Epidermal melanocyte (primary cell): ENCODE data around the gene NALCN.

Experiments used
- DNase-seq: peaks from one replicate; pipeline ENCODE4 v3.0.0; 2011; ENCODE audit warnings: low spot score; ENCODE audit not compliant: insufficient read length

The NALCN gene

DNA sequence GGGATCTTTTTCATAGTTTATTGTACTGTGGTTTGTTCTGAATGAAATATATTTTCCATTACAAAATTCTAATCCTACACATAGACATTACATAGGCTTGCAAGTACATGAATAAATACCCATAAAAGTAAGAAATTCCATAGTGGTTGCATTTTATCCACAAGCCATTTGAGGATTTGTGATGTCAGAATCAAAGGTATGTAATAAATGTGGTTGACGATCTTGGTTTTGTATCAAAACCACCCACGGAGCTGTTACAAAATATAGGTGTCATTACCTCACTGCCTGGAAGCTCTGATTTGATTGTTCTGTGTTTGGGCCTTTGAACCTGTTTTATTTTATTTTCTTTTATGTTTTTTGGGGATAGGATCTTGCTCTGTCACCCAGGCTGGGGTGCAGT lies 125.1 kb downstream of the NALCN start:
- DNase-seq: no peak

DNA sequence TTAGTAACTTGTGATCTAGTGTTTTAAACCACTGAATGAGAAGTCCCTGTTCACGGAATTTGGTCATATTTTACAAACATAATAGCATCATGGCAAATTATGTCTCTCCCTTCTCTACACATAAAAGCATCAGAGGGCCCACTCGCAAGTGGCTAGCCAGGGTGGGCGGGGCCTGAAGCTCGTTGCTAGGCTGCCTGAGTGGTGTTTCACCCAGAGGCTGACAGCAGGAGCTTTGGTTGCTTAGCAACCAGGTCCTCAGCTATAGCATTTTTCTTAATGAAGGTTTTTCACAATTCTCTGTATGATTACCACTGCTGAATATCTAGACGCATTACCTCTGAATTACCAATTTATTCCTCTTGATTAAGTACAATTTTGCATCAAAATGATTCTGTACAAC lies 126.5 kb downstream of the NALCN start:
- no peak for DNase-seq

DNA sequence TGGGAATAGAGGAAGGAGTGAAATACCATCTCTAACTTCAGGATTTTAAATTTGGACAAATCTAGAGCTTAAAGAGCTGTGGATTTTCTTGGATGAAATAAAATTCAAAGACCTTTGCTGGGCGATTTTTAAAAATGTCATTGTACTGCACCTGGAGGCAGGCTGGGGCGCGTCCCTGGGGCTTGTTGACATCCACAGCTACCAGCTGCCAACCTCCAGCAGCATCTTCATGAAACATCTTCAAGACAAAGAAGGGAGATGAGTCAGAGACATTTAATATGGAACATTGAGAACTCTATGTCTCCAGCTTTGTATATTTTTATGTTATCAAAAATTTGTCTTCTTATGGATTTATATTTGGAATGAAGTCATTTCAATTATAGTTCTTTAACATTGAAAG lies 132.5 kb downstream of the NALCN start:
- no peak for DNase-seq

DNA sequence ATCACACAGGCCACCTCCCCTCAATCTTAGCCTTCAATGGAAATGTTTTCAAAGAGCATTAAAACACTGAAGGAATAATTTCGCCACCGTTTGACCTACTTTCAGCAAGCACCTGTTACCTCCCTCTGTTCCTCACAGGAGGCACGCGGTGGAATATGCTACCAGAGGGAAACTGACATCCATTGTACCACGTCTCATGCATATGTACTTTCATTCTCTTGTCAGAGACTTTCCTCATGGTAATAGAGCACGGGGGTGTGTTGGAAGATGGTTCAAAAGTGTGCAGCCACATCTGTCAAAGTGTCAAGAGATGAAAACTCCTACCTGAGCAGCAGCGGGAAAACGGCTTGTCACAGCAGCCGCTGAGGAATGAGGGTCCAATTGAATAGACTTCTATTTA lies 143.4 kb downstream of the NALCN start:
- DNase-seq: no peak

DNA sequence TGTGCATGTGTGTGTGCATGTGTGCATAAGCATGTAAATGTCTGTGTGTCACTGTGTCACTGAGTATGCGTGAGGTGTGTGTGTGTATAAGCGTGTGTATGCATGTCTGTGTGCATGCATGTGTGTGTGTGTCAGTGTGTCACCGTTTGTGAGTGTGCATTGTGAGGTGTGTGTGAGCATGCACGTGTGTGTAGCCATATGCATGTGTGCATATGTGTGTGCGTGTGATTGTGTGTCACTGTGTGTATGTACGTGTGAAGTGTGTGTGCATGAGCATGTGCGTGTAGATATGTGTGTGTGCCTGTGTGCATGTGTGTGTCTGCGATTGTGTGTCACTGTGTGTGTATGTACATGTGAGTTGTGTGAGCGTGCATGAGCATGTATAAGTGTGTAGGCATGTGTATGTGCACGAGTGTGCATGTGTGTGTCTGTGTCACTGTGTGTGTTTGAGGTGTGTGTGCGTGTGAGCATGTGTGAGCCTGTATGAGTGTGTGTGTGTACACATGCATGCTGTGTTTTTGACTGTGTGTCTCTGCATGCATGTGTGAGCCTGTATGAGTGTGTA lies 144.5 kb downstream of the NALCN start:
- DNase-seq: no peak

DNA sequence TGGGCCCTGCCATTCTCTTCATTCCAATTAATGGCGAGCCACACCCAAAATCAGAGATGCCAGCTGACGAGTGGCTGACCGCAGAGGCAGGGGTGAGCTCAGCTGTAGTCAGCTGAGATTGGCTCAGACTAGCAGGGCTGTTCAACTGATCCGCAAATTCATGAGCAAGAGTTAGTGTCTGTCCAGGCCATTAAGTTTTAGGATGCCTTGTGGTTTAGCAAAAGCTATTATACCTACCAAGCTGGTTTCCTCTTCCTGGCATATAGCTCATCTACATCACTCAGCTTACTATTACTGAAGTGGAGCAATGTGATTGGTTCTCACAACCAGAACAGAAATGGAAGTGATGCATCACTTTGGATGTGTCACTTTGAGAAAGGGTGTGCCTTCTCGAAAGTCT lies 148.7 kb downstream of the NALCN start:
- DNase-seq: no peak

DNA sequence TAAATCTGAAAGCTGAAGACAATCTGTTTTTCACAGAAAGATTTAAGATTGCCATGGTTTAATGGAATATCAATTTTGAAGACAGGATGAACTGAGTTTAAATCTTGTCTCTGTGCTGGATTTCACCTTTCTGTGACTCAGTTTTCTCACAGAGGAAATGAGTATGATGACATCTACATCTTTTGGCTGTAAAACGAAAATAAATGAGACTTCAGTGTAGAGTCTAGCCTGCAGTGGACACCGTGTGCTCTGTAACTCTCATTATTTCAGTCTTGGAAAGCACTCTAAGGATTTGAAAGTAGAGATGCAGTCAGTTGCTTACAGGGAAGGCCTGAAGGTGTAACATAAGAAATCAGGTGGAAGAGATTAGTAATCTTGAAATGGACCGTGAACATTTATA lies 150.4 kb downstream of the NALCN start:
- DNase-seq: no peak

DNA sequence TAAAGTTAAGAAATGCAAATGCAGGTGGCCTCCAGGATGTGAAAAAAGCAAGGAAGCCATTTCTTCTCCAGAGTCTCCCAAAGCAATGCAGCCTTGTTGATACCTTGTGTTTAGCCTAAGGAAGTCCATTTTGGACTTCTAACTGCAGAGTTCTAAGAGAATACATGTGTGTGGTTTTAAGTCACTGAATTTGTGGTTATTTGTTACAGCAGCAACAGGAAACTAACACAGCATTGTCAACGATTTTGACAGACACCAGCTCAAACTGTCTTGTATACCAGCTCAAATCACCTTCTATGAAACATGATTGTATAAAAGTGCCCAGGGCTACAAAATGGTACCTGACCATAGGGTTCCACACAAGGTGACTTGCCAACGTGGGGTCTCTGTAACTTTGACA lies 151.4 kb downstream of the NALCN start:
- DNase-seq: no peak

DNA sequence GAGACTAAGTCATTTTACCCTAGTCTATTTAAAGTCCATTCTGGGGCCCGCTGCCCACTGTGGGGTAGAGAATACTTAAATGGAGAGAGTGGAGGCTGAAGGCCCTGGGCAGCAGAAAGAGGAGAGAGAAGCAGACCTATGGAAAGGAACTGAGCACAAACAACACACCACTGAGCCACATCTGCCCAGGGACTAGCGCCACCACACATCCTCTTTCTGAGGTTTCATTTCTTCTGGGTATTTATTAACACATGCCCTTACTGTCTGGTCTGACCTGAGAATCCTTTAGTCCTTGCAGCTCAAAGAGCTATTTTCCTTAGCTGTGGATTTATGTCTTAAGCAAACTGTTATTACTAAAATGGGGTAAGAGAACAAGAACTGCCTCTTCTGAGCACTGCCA lies 154.0 kb downstream of the NALCN start:
- DNase-seq: no peak

DNA sequence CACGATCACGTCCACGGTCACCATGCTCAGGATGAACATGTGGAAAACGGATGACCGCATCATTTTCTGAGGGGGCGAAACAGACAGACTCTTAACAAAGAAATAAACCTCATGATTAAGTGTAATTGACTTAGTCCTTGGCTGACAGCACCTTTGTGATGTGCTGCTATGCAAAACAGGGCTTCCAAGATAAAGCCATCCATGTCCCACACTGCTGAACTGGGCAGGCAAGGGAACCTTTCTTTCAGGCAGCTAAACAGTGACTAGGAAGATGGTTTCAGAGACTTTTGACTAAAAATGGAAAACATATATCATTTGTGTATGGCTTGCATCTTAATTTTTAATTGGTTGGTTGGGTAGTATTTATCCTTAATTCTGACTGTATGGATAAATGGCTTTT lies 157.8 kb downstream of the NALCN start:
- DNase-seq: no peak

DNA sequence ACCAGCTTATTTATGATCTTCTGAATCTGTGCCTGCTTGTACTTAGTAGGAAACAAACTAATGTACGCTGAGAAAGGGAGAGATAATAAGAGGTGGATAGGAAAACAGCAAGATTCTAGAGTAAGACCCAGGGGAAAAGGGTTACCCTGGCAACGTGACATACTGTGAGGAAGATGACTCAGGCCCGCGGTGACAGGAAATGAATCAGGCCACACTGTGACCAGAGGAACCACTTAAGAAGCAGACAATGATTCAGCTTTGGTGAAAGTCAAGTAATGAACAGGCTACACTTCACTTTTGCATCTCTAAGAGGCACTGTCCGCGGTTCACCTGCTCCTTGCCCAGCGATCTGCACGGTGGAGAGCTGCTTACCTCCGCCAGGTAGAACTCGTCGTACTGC lies 158.2 kb downstream of the NALCN start:
- no peak for DNase-seq

DNA sequence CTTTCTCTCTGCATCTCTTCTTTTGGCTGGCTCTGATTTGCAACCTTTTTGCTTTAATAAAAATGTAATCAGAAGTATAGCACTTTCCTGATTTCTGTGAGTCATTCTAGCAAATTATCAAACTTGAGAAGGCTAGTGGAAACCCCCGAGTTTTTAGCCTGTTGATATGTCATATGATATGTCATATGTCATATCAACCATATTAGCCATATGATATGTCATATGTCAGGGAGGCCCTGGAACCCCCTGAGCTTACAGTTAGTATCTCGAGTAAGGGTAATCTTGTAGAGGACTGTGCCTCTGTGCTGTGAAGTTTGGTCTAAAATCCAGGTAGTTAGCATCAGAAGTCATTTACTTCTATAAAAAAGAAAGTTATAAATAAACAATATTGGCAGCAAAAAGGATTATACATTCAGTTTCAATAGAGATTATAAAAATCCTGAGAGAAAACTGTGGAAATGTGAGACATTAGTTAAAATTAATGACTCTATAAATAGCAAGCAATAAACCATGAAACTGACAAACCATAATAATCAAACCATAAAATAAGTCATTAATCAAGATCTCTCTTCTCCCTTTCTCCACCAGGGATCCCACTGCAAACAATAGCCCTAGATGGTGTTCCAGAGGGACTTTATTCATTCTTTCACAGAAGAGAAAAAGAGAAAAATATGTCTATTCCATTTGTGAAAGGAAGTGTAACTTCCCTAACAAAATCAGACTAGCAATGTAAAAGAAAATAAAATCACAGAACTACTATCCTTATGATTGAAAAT lies 167.4 kb downstream of the NALCN start:
- no peak for DNase-seq

DNA sequence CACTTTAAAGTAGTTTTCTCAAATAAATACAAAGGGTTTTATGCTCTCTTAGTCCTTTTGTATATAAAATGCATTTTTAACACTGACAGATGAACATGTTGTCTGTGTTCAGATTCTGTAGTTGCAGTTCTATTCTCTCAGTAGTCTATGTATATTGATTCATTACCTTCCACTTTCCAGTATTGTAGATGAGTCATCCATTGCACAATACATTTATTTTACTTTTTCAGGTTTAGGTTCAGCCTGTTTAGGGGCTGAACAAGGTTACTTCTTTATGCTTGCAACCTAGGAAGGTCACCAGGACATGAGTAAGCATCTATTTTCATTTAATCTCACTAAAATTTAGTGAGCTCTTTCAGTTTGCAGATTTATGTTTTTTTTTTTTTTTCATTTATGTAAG lies 173.6 kb downstream of the NALCN start:
- no peak for DNase-seq

DNA sequence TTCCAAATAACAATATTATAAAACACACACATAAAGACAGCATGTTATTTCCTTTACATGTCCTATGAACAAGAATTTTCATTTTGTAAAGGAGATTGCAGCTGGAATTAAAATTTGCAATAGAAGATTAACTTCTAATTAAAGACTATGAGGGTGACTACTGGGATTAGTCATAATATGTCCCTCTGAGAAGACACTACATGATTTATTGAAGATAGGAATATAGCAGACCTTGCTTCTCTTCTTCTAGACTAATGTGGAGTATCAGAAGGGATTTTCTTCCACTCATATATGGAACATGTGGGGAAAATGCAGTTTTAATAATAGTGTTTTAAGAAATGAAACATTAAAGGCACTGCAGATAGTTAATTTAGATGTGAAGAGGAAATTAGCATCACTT lies 177.8 kb downstream of the NALCN start:
- no peak for DNase-seq

DNA sequence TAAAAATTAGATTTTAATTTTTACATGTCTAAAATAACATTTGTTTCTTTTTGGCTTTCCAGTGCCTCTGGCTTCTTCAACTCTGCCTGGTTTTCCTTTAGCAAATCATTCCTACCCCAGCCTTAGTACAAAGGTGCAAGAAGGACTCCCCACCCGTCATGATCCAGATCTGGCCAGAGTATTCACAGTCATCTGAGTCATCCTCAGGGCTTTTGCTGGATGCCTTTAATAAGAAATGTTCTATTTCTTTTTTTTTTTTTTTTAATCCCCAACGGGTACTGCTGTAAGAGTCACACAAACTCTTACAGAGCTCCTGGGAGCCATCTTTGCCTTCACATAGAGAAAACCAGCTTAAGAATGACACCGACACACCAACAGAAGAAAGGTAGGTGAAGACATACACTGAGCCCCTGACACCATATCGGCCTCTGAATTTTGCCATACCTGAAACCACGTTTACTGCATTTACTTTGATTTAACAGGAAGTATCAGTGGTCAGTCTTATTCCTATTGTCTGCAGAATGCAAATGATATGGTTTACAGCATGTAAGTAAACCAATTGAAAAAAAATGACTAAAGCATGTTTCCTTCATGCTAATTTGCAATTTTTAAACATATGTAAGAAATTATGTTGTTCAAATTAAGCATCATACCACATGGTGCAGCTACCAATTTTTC lies 184.4 kb downstream of the NALCN start:
- DNase-seq: no peak

DNA sequence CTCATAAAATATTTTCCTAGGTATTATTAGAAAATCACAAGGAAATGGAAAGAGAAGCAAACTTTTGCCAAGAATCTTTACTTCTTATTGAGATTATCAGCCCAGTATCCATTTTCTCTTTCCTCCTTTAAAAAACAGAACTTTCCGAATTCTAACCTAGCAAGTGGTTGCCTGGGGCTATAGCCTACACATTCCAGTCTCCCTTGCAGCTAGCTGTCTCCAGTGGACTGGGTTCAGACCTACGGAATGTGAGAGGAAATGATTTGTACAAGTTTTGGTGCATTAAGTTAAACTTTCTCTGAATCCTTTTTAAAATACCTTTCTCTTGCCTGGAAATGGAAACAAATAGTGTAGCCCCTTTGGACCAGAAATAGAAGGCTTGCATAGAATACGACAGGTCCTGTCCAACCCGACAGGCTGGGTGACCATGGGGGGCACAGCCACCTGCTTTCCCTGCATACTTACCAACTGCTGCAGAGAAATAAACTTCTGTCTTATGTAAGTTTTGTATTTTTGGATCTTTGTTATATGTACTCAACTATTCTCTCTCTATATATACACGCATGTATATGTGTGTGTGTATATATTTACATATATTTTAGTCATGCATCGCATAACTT lies 185.9 kb downstream of the NALCN start:
- no peak for DNase-seq

DNA sequence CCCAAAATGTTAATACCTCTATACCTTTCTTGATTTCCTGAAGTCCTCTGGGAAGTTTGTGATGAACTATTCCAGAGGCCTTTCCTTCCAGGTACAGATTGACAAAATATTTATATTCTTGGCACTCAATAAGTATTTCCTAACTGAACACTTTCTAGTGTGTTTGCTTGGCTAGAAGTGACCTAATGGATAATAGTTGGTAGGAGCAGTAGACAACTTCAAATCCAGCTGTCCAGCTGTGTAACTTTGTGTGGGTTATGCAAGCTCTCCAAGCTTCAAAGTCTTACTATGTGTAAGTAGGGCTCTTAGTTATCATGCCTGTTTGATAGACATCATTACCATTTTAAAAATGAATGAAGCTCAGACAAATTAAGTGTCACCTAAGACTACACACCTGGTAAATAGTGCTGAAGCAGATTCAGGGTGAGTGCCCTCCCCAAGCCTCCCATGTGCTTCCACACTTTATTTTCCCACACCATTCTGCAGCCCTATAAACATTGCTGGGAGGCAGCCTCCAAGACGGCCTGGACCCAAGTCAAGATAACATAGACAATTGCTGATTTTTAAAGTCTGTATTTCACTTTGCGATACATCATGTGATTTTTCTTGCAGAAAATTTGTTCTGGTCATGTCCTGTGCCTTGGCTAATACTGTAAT lies 196.6 kb downstream of the NALCN start:
- no peak for DNase-seq

DNA sequence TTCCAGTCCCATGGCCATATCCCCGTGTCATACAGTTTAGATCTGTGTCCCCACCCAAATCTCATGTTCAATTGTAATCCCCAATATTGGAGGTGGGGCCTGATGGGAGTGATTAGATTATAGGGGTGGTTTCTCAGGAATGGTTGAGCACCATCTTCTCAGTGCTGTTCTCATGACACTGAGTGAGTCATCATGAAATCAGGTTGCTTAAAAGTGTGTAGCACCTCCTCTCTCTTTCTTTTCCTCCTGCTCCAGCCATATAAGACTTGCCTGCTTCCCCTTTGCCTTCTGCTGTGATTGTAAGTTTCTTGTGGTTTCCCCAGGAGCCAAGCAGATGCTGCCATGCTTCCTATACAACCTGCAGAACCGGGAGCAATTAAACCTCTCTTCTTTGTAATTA lies 197.8 kb downstream of the NALCN start:
- no peak for DNase-seq

DNA sequence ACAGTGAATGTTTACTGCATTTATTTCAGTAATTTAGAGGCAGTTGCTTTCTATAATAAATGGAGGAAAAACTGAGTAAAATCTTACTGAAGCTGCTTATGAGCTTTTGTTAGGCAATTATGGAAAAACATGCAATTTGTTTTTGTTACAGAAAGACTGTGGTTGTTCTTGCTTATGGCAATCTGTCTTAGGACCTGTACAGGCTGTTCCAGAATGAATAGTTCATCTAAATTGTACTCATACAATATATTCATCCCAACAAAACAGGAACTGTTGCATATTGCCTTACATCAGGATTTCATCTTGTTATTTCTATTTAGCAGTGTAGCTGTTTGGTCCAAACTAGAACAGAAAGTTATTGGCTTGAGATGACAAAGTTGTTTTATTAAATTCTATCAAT lies 199.2 kb downstream of the NALCN start:
- DNase-seq: no peak

DNA sequence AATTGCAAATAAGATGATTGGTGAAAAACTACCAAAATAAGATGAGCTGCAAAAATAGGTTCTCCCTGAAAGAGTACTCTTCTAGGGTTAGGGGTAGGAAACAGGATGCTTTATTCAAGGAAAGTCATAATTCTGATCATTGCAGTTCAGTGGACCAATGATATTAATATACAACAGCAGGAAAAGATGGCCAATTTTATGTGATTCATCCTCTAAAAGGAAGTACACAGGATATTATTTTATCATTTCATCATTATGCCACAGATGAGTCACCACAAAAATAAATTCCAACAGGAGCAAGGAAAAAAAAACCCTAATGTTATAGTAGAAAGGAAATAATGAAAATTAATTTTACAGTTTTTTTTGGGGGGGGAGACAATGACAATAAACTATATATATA lies 205.0 kb downstream of the NALCN start:
- DNase-seq: no peak

DNA sequence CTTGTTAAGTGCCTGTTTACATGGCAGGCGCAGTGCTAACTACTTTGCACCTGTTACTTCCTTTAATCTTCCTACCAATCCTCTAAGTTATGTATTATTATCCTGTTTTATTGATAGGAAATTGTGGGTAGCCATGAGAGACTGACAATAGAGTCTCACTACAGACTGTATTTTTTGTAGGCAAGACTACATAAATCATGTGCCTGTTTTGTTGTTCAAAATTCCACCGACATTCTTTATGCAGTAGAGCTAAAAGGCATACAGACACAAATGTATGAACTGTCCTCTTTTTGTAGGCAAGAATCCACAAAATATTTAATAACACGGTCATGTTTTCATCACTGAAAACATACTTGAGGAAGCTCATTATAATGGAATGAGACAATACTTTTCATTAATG lies 205.5 kb downstream of the NALCN start:
- DNase-seq: no peak
